ENCODE results near the gene FOXJ2. TPM values are rescaled to one million over a fixed set of nuclear protein-coding genes. Genes with fewer than 3 reads are reported as not detected.

Gene FOXJ2
- polyA plus RNA-seq, 1 of the 3 experiments (the other 2 are of a cell fraction), result 3.4 TPM

DNA sequence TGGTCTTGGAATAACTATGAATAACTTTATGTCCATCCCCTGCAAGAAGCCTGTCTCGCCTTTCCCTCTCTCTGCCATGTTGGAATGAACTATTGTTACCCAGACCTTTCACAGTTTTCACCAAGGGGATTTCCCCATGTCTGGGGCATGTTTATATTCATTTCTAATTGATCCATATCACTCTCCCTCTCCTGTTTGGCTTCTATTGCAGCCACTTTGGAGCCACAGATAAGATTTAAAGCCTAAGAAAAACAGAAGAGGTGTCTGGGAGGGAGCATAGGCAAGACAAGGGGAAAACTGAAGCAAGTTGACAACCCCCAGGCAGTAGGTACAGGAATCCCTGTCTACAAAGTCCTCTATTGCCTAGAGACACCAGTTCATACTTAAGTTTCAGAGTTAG, 41.0 kb upstream of the FOXJ2 start (continued):
- no peak for TF ChIP-seq TEAD4 (IDR thresholded peaks at IDR 0.05; ENCODE audit: borderline replicate concordance, insufficient read depth)
- TF ChIP-seq RFX5 (IDR thresholded peaks at IDR 0.05; ENCODE audit: low read length), result no peak
- no peak for TF ChIP-seq JUND (IDR thresholded peaks at IDR 0.05)
- TF ChIP-seq RXRA (IDR thresholded peaks at IDR 0.05; ENCODE audit: borderline replicate concordance, low read depth), result no peak
- TF ChIP-seq, protein P1, sequence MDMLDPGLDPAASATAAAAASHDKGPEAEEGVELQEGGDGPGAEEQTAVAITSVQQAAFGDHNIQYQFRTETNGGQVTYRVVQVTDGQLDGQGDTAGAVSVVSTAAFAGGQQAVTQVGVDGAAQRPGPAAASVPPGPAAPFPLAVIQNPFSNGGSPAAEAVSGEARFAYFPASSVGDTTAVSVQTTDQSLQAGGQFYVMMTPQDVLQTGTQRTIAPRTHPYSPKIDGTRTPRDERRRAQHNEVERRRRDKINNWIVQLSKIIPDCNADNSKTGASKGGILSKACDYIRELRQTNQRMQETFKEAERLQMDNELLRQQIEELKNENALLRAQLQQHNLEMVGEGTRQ (IDR thresholded peaks at IDR 0.05; ENCODE audit: borderline replicate concordance, low read depth, low read length), result no peak
- TF ChIP-seq, protein P2, sequence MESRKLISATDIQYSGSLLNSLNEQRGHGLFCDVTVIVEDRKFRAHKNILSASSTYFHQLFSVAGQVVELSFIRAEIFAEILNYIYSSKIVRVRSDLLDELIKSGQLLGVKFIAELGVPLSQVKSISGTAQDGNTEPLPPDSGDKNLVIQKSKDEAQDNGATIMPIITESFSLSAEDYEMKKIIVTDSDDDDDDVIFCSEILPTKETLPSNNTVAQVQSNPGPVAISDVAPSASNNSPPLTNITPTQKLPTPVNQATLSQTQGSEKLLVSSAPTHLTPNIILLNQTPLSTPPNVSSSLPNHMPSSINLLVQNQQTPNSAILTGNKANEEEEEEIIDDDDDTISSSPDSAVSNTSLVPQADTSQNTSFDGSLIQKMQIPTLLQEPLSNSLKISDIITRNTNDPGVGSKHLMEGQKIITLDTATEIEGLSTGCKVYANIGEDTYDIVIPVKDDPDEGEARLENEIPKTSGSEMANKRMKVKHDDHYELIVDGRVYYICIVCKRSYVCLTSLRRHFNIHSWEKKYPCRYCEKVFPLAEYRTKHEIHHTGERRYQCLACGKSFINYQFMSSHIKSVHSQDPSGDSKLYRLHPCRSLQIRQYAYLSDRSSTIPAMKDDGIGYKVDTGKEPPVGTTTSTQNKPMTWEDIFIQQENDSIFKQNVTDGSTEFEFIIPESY (IDR thresholded peaks at IDR 0.05; ENCODE audit: borderline replicate concordance, low read depth), result no peak
- TF ChIP-seq FOSL2 (IDR thresholded peaks at IDR 0.05; ENCODE audit: borderline replicate concordance, low read depth), result no peak
- no peak for TF ChIP-seq FOXJ3 (CRISPR knock-in tag; IDR thresholded peaks at IDR 0.05)

DNA sequence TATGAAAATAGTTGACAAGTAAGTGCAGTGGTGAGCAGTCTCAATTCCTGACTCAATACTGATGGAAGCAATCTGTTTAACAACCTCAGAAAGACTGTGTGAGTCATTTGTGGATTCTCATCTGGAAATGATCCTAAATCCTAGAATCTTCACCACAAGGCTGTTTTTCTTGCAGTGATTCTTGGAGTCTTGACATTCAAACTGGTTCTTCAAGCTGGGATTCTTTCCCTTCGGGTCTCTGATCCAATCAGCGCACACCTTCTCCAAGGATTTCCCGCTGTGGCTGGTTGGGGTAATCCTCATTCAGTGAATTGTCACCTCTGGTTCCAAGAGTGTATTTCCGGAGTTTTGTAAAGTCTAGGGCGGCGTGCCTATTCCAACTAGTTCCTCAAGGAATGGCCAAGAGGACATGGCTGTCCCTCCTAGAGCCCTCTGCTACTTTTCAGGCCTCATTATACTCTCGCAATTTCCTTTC, 37.7 kb upstream of the FOXJ2 start:
- Histone ChIP-seq H3K27ac (ENCODE audit: low read depth in 2 of 2, low read length in 1 of 2) (peak overlapping the region in 1 of 2 experiments; percentile 88; a peak in 2 of 4 replicates), H3K4me2 (peak overlapping the region; percentile 56), H3K9me2 (no peaks in the 10 kb centered on the region), H3F3A (replicated peaks; ENCODE audit: insufficient read depth) (peaks cover 11% of the 10 kb centered on the region), H4K20me1 (ENCODE audit: insufficient read depth) (no peaks in the 10 kb centered on the region), H3K27me3 (ENCODE audit: insufficient read depth) (no peaks in the 10 kb centered on the region; the same call in 1 of the 2 replicates), H3K9me3 (no peaks in the 10 kb centered on the region), H3K9ac (peak overlapping the region; percentile 44), H3K4me3 (ENCODE audit: low read depth in 2 of 2, low read length in 1 of 2) (peak overlapping the region in 1 of 2 experiments; percentile 14; a peak in 1 of 4 replicates), H3K79me2 (ENCODE audit: insufficient read depth) (no peaks in the 10 kb centered on the region), H2AFZ (ENCODE audit: low read depth) (no peak overlapping the region), H3K4me1 (ENCODE audit: control insufficient read depth in 1 of 2, insufficient read depth in 2 of 2, low read depth in 1 of 2, low read length in 1 of 2) (peaks cover 0 to 10% of the 10 kb centered on the region in 2 experiments; a peak in 1 of 4 replicates), H3K36me3 (replicated peaks in 1 of 2; ENCODE audit: control insufficient read depth in 1 of 2, insufficient read depth in 2 of 2, low read length in 1 of 2) (no peaks in the 10 kb centered on the region)
- POLR2A ChIA-PET, result no interaction called here
- no peak for DNase-seq
- CTCF ChIA-PET, result interaction anchor here (0.7 to 4.3 kb wide), 13 partner anchors 12 to 163 kb away, joined by 3 to 29 read pairs (median 4); no protein-coding TSS in a partner anchor
- 41% methylated on average over 7 of the region's 7 CpGs for WGBS (ENCODE audit: low lambda C conversion rate)
- TF ChIP-seq, protein P3, sequence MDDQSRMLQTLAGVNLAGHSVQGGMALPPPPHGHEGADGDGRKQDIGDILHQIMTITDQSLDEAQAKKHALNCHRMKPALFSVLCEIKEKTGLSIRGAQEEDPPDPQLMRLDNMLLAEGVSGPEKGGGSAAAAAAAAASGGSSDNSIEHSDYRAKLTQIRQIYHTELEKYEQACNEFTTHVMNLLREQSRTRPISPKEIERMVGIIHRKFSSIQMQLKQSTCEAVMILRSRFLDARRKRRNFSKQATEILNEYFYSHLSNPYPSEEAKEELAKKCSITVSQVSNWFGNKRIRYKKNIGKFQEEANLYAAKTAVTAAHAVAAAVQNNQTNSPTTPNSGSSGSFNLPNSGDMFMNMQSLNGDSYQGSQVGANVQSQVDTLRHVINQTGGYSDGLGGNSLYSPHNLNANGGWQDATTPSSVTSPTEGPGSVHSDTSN (IDR thresholded peaks at IDR 0.05), result peak; percentile 84
- TF ChIP-seq RCOR1 (IDR thresholded peaks at IDR 0.05; ENCODE audit: low read length) (no peak), FOXJ3 (CRISPR knock-in tag; IDR thresholded peaks at IDR 0.05) (no peak), TCF12 (IDR thresholded peaks at IDR 0.05) (peak; percentile 91), RXRA (IDR thresholded peaks at IDR 0.05; ENCODE audit: borderline replicate concordance, low read depth) (no peak), FOXM1 (IDR thresholded peaks at IDR 0.05; ENCODE audit: low read depth) (no peak), EP300 (IDR thresholded peaks at IDR 0.05; ENCODE audit: borderline replicate concordance in 1 of 2, low read depth in 1 of 2, low read length in 1 of 2) (peak in 1 of 2 experiments; percentile 48; a peak in 1 of 4 replicates), CHD2 (IDR thresholded peaks at IDR 0.05; ENCODE audit: low read length, partially characterized antibody) (no peak)
- TF ChIP-seq, protein P2 (IDR thresholded peaks at IDR 0.05; ENCODE audit: borderline replicate concordance, low read depth), result no peak
- TF ChIP-seq, protein P4, sequence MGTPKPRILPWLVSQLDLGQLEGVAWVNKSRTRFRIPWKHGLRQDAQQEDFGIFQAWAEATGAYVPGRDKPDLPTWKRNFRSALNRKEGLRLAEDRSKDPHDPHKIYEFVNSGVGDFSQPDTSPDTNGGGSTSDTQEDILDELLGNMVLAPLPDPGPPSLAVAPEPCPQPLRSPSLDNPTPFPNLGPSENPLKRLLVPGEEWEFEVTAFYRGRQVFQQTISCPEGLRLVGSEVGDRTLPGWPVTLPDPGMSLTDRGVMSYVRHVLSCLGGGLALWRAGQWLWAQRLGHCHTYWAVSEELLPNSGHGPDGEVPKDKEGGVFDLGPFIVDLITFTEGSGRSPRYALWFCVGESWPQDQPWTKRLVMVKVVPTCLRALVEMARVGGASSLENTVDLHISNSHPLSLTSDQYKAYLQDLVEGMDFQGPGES (IDR thresholded peaks at IDR 0.05; ENCODE audit: low read depth, low read length), result no peak
- TF ChIP-seq, protein P5, sequence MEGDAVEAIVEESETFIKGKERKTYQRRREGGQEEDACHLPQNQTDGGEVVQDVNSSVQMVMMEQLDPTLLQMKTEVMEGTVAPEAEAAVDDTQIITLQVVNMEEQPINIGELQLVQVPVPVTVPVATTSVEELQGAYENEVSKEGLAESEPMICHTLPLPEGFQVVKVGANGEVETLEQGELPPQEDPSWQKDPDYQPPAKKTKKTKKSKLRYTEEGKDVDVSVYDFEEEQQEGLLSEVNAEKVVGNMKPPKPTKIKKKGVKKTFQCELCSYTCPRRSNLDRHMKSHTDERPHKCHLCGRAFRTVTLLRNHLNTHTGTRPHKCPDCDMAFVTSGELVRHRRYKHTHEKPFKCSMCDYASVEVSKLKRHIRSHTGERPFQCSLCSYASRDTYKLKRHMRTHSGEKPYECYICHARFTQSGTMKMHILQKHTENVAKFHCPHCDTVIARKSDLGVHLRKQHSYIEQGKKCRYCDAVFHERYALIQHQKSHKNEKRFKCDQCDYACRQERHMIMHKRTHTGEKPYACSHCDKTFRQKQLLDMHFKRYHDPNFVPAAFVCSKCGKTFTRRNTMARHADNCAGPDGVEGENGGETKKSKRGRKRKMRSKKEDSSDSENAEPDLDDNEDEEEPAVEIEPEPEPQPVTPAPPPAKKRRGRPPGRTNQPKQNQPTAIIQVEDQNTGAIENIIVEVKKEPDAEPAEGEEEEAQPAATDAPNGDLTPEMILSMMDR (IDR thresholded peaks at IDR 0.05), result no peak
- TF ChIP-seq, protein P1 (IDR thresholded peaks at IDR 0.05; ENCODE audit: borderline replicate concordance, low read depth, low read length), result no peak

Measured in SK-N-SH (cell line).